Measurements from ENCODE around the gene STK35. TPM values are rescaled to one million over a fixed set of nuclear protein-coding genes. Genes with fewer than 3 reads are reported as not detected.

STK35 gene
- total RNA-seq, 1 donor from 2014 or later: 21.8 TPM

DNA sequence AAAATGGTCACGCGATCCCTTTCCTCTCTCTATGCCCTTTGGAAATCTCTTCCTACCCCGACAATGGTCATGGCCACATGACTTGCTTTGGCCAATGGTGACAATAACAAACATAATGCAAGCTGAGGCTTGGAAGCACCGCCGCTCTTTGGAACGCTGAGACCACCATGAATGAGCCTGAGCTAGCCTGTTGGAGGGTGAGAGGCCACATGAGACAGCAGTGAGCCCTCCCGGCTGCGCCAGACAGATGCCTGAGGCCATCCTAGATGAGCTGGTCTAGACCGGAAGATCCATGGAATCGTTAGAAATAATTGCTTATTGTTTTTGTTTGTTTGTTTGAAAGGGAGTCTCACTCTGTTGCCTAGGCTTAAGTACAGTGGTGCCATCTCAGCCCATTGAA lies 64.2 kb downstream of the STK35 start:
- DNase-seq (ENCODE audit: low spot score): no peak
- H3K4me2 ChIP-seq: no peak overlapping the region
- H3F3A ChIP-seq (ENCODE audit: low read depth): no peaks in the 10 kb centered on the region
- H4K20me1 ChIP-seq (ENCODE audit: low read depth): no peaks in the 10 kb centered on the region
- no peaks in the 10 kb centered on the region for H3K4me1 ChIP-seq
- H2AFZ ChIP-seq (replicated peaks): no peak overlapping the region
- H3K9me3 ChIP-seq (ENCODE audit: low read depth): no peaks in the 10 kb centered on the region
- no peak overlapping the region for H3K27ac Mint-ChIP-seq
- no peak overlapping the region for H3K9ac ChIP-seq
- H3K9me3 Mint-ChIP-seq: no peaks in the 10 kb centered on the region
- no peak overlapping the region for H3K4me3 ChIP-seq
- no peak overlapping the region for H3K27ac ChIP-seq
- H3K36me3 ChIP-seq: no peaks in the 10 kb centered on the region
- no peak overlapping the region for H3K4me3 Mint-ChIP-seq
- H3K79me2 ChIP-seq (ENCODE audit: low read depth): no peaks in the 10 kb centered on the region
- H3K27me3 Mint-ChIP-seq (ENCODE audit: insufficient read depth, low read depth): peaks cover 14% of the 10 kb centered on the region
- TF ChIP-seq, protein P1, sequence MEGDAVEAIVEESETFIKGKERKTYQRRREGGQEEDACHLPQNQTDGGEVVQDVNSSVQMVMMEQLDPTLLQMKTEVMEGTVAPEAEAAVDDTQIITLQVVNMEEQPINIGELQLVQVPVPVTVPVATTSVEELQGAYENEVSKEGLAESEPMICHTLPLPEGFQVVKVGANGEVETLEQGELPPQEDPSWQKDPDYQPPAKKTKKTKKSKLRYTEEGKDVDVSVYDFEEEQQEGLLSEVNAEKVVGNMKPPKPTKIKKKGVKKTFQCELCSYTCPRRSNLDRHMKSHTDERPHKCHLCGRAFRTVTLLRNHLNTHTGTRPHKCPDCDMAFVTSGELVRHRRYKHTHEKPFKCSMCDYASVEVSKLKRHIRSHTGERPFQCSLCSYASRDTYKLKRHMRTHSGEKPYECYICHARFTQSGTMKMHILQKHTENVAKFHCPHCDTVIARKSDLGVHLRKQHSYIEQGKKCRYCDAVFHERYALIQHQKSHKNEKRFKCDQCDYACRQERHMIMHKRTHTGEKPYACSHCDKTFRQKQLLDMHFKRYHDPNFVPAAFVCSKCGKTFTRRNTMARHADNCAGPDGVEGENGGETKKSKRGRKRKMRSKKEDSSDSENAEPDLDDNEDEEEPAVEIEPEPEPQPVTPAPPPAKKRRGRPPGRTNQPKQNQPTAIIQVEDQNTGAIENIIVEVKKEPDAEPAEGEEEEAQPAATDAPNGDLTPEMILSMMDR (IDR thresholded peaks at IDR 0.05): no peak
- no peak for TF ChIP-seq EZH2phosphoT487 (IDR thresholded peaks at IDR 0.05)
- no peak for TF ChIP-seq EZH2 (IDR thresholded peaks at IDR 0.05)
- H3K36me3 Mint-ChIP-seq: no peaks in the 10 kb centered on the region
- H3K27me3 ChIP-seq: no peaks in the 10 kb centered on the region
- H3K4me1 Mint-ChIP-seq: peaks cover 6% of the 10 kb centered on the region

- Histone ChIP-seq H3K27me3 (peaks cover 4% of the 10 kb centered on the region), H3K9me3 (ENCODE audit: low read depth) (no peaks in the 10 kb centered on the region), H3K9ac (no peak overlapping the region), H3K4me1 (no peaks in the 10 kb centered on the region), H3F3A (ENCODE audit: low read depth) (no peaks in the 10 kb centered on the region), H3K4me3 (no peak overlapping the region), H4K20me1 (ENCODE audit: low read depth) (no peaks in the 10 kb centered on the region), H3K4me2 (no peak overlapping the region), H3K27ac (no peak overlapping the region), H3K36me3 (no peaks in the 10 kb centered on the region), H3K79me2 (ENCODE audit: low read depth) (no peaks in the 10 kb centered on the region), H2AFZ (replicated peaks) (no peak overlapping the region)
- peaks cover 6% of the 10 kb centered on the region for H3K4me1 Mint-ChIP-seq
- TF ChIP-seq EZH2phosphoT487 (IDR thresholded peaks at IDR 0.05): no peak
- TF ChIP-seq, protein P1 (IDR thresholded peaks at IDR 0.05): no peak
- no peak for TF ChIP-seq EZH2 (IDR thresholded peaks at IDR 0.05)
- DNase-seq (ENCODE audit: low spot score): no peak
- no peaks in the 10 kb centered on the region for H3K36me3 Mint-ChIP-seq
- no peaks in the 10 kb centered on the region for H3K9me3 Mint-ChIP-seq
- no peak overlapping the region for H3K27ac Mint-ChIP-seq
- peaks cover 15% of the 10 kb centered on the region for H3K27me3 Mint-ChIP-seq (ENCODE audit: insufficient read depth, low read depth)
- no peak overlapping the region for H3K4me3 Mint-ChIP-seq
Observed at GRCh38 chr20:2167112-2167511, 65.5 kb downstream of the STK35 start.

DNA sequence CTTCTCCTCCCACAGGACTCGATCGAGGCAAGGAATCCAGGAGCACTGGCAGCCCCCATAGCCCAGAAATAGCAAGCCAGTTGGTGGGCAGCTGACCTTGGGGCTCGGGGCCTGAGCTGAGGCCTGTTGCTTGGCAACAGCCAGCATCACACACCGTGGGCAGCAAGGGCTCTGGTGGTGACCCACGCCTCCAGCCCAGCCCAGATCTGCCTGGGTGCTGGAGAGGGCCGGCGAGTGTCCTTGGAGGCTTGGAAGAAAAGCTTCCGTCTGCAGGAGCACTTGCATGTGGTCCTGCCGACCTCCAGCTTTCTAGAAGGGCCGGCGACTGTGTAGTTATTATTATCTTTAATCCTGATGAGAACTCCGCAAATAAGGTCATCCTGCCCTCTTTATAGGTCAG lies 67.3 kb downstream of the STK35 start:
- Mint-ChIP-seq H3K36me3 (no peaks in the 10 kb centered on the region), H3K27me3 (ENCODE audit: insufficient read depth, low read depth) (peaks cover 13% of the 10 kb centered on the region), H3K4me1 (peaks cover 9% of the 10 kb centered on the region), H3K4me3 (no peak overlapping the region), H3K9me3 (no peaks in the 10 kb centered on the region), H3K27ac (no peak overlapping the region)
- no peaks in the 10 kb centered on the region for H3K9me3 ChIP-seq (ENCODE audit: low read depth)
- H3K27ac ChIP-seq: no peak overlapping the region
- H2AFZ ChIP-seq (replicated peaks): no peak overlapping the region
- H3K4me3 ChIP-seq: no peak overlapping the region
- H3F3A ChIP-seq (ENCODE audit: low read depth): no peaks in the 10 kb centered on the region
- no peak for DNase-seq (ENCODE audit: low spot score)
- H3K79me2 ChIP-seq (ENCODE audit: low read depth): no peaks in the 10 kb centered on the region
- no peaks in the 10 kb centered on the region for H3K36me3 ChIP-seq
- H4K20me1 ChIP-seq (ENCODE audit: low read depth): no peaks in the 10 kb centered on the region
- no peak for TF ChIP-seq EZH2phosphoT487 (IDR thresholded peaks at IDR 0.05)
- no peak for TF ChIP-seq EZH2 (IDR thresholded peaks at IDR 0.05)
- TF ChIP-seq, protein P1 (IDR thresholded peaks at IDR 0.05): no peak
- no peaks in the 10 kb centered on the region for H3K4me1 ChIP-seq
- no peak overlapping the region for H3K4me2 ChIP-seq
- peaks cover 4% of the 10 kb centered on the region for H3K27me3 ChIP-seq
- no peak overlapping the region for H3K9ac ChIP-seq
